ENCODE results near the gene PIGU.

PIGU gene

GRCh38 chr20:34558320-34559218, 118.3 kb downstream of the PIGU start, which contains the start of gene MAP1LC3A:
Gene MAP1LC3A, plus strand, starts transcription at chr20:34558718. Its CDS starts 151 bp downstream, at chr20:34558869.
- DNase-seq (ENCODE audit: low read depth, low spot score), result no peak

GRCh38 chr20:34557936-34558319, 119.0 kb downstream of the PIGU start:
- no peak for DNase-seq (ENCODE audit: low read depth, low spot score)

GRCh38 chr20:34553366-34553867, 123.5 kb downstream of the PIGU start:
- no peak for DNase-seq (ENCODE audit: low read depth, low spot score)

- no peak for DNase-seq (ENCODE audit: low read depth, low spot score)
These were observed 124.3 kb downstream of the PIGU start for GRCh38 chr20:34552569-34552968.

DNA sequence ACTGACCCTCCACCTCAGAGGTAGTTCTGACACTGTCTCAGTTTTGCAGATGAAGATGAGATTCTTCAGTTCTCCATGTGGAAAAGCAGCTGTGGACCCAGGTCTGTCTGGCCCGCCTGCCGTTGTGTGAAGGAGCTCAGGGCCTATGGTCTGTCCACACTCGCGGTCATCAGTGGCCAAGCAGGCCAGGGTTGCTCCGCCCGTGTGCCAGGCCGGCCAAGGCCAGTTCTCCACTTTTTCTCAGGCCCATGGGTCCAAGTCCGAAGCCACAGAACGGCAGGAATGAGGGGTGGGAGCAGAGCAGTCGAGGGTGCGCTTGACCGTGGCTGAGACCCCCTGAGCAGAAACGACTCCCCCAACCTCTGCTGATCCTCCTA, 127.0 kb downstream of the PIGU start:
- DNase-seq (ENCODE audit: low read depth, low spot score), result no peak

DNA sequence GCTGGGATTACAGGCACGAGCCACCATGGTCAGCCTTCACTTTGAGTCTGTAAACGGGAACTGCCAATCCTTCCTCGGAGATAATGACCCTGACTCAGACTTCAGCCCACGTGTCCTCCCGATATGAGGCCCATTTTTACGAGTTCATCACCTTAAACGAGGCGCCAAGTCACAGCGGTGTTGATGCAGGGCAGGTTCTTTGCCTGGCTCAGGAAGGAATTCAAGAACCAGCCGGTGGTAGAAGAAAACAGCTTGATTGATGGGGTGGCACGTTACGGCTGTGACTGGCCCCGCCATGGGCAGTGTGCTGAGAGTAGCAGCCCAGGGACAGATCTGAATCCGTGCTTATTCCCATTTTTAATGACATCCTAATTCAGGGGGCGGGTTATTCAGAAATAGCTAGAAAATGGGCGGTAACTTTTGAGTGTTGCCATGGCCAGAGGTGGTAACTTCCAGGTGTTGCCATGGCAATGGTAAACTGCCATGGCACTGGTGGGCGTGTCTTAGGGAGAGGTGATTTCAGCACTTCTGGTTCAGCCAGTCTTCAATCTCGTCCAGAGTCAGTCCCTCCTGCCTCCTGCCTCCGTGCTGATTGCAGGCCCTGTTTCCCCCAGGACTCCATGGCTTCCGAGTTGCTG, 127.5 kb downstream of the PIGU start:
- DNase-seq (ENCODE audit: low read depth, low spot score), result peak; percentile 67

DNA sequence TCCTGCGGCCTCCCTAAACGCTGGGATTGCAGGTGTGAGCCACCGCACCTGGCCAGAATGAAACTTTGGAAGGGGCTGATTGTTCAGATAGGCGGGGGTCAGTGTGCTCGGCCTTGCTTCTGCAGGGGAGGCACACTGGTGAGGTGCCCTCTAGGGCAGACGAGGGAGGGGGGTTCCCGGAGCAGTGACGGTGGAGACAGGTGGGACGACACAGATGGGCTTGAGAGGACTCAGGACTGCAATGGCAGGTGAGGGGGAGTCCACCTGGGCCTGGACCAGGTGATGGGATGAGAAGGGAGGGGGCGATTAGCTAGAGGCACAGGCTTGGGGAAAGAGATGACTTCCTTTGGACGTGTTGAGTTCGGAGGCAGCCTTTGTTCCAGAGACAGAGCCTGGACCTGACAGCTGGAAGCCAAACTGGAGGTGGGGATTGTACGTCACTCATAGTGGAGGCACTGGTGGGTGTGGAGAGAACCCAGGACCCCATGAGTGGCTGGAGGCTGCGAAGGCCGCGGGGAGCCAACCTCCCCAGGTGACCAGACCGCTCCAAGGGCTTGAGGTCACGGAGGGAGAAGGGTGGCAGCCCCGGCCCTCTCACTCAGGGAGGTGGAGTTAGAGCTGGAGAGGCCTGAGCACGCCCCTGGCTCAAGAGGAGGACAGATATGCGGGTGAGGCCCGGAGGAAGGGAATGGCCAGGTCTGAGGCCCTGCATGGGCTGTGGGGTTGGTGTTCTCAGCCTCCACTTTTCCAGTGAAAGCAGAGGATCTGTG, 128.9 kb downstream of the PIGU start:
- no peak for DNase-seq (ENCODE audit: low read depth, low spot score)

- DNase-seq (ENCODE audit: low read depth, low spot score), result no peak
These were observed 130.1 kb downstream of the PIGU start for GRCh38 chr20:34546751-34547181.

DNA sequence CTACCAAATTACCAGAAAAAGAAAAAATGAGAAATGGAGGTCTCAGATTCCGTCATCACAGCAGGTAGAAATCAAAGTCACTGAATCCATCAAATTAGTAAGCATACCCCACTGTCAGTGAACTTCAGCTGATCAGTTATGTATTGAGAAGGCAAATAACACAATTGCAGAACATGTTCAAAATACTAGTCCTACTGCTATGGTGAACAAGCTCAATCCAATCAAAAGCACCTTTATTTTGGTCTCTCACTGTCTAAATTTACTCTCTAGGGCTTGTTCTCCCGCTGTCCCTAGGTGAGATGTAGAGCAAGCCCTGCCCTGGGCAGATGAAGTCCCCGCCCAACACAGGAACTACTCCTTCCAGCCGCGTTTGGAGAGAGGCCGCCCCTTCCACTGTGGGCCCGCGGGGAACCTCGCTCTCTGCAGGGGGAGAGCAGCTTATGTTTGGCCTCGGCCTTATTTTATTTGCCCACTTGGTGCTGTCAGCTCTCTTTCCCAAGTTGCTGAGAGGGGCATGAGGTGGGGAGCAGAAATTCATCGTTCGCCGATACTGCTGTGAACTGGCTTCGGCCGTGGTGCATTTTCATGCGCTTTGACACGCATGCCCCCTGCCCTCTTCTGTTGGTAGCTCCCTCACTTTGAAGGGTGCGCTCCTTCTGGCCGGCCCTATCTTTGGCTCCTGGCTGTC, 132.6 kb downstream of the PIGU start:
- DNase-seq (ENCODE audit: low read depth, low spot score), result no peak

- no peak for DNase-seq (ENCODE audit: low read depth, low spot score)
These were observed 133.3 kb downstream of the PIGU start for GRCh38 chr20:34543463-34544056.

DNA sequence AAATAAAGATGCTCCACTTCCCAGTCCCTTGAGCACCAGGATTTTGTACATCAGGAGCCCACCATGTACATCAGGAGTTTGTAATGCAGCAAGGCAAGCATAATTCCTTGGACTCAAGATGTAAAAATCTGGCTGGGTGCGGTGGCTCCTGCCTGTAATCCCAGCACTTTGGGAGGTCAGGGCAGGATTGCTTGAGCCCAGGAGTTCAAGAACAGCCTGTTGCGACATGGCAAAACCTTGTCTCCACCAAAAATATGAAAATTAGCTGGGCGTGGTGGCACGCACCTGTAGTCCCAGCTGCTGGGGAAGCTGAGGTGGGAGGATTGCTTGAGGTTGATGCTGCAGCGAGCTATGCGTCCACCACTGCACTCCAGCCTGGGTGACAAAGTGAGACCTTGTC, 134.5 kb downstream of the PIGU start:
- no peak for DNase-seq (ENCODE audit: low read depth, low spot score)

GRCh38 chr20:34541917-34542316, 135.0 kb downstream of the PIGU start:
- DNase-seq (ENCODE audit: low read depth, low spot score), result no peak

- DNase-seq (ENCODE audit: low read depth, low spot score), result no peak
These were observed 135.5 kb downstream of the PIGU start for GRCh38 chr20:34541264-34541901.

DNA sequence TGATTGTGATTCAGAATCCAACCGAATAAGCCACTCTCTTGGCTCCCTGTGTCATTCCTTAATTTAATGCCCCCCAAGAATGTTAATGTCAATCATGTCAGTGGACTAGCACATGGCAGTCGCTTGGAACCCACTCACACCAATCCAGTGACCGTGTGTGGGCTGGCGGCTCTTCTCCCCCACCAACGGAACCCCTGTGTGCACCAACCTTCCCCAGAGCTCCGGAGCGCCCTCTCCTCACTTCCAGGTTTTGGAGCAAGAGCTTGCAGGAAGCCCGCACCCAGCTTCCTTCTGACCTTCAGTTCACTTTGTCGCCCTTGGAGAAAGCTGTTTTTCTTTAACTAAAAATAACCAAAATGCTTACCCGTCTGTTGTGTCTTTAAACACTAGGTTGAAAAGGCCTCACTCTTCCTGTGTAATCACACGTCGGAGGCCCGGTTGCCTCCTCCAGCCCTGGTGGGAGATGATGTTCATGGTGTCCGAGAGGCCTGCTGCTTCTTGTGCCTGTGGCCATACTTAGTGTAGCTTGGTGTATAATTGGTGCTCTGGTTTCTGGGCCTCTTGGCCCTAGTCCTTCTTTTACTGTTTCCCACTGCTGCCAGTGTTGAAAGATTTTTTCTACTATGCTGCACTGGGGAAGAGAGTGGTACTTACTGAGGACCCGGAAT, 136.2 kb downstream of the PIGU start:
- DNase-seq (ENCODE audit: low read depth, low spot score), result no peak

- no peak for DNase-seq (ENCODE audit: low read depth, low spot score)
These were observed 137.1 kb downstream of the PIGU start for GRCh38 chr20:34539756-34540155.

DNA sequence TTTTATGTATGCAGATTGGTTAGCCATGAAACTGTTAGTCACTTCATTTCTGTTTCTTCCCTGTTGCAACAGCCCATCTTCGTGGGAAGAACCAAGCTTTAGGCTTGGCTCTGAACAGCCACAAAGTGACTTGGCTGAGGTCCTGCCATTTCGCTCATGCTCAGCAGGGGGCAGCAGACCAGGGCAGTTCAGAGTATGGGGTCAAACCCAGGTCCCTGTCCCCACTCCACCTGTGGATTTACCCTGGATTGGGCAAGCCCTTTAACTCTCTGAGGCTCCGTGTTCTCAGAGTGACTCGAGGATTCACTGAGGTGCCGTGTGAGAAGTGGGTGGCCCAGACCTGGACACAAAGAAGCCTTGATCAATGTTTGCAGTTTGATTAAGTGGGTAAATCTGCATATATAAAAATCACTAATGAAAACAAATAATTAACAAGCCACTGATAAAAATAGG, 138.2 kb downstream of the PIGU start:
- no peak for DNase-seq (ENCODE audit: low read depth, low spot score)

DNA sequence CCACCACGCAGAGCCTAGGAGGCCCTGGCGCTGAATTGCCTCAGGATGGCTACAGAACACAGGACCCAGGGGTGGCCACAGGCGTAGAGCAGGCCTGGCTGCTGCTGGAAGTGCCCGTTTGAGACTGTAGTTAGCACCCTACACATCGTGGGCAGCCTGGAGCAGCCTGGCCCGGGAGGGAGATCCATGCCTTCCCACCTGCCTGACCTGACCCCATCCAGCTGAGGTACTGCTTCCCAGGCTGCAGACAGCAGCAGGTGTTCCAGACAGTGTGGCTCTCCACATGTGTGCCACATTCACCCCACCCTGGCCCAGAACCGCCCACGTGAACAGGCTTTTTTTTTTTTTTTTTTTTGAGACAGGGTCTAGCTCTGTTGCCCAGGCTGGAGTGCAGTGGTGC, 139.2 kb downstream of the PIGU start:
- DNase-seq (ENCODE audit: low read depth, low spot score), result no peak

- DNase-seq (ENCODE audit: low read depth, low spot score), result no peak
These were observed 140.0 kb downstream of the PIGU start for GRCh38 chr20:34536798-34537394.

DNA sequence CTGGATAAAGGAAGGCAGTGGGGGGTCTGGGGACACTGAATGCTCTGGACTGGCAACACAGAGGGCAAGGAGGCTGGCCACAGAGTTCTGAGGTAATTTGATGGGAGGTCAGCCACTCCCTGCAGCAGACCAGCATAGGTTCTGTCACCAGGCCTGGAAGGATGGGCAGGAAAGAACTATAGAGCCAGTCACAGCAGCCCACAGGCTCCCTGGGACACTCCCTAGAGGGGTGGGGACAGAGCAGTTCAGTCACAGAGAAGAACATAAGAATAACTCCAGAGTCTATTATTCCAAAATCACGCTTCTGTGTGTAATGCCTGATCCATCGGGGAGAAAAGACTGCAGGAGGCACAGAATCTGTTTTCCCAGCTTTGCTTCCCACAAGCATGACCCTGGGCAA, 141.0 kb downstream of the PIGU start:
- no peak for DNase-seq (ENCODE audit: low read depth, low spot score)

All from iPS DF 19.7 (cell line).